Transverse colon (tissue), 4 donors: ENCODE data around the gene AIG1. TPM values are rescaled to one million over a fixed set of nuclear protein-coding genes. Genes with fewer than 3 reads are reported as not detected.

Experiments used
- DNase-seq: peaks from one replicate; pipeline ENCODE4 v3.0.0-alpha.2; 2019
- H3K27ac ChIP-seq, 4 donors: fragments of 200-600 bp; sonication (generic); 2 replicates each; pipeline ENCODE4 v1.5.1; 2016 to 2018; ENCODE audit warnings: inconsistent platforms in 4 of 4
- H3K27me3 ChIP-seq: fragments of 200-600 bp; sonication (generic); 2 replicates; pipeline ENCODE4 v1.5.1; 2017; ENCODE audit warnings: inconsistent platforms
- H3K36me3 ChIP-seq, 4 donors: fragments of 200-600 bp; sonication (generic); 2 replicates each; pipeline ENCODE4 v1.5.1; 2017 to 2019; ENCODE audit warnings: inconsistent platforms in 4 of 4
- H3K4me1 ChIP-seq, 4 donors: fragments of 200-600 bp; sonication (generic); 2 replicates each; pipeline ENCODE4 v1.5.1; 2017 to 2020; ENCODE audit warnings: inconsistent platforms in 4 of 4
- H3K4me3 ChIP-seq, 4 donors: fragments of 200-600 bp; sonication (generic); 1 replicate in 1 of 4; 2 replicates in 3 of 4; pipeline versions ENCODE4 v1.5.1 to v1.6.1; 2017 to 2019; ENCODE audit warnings: inconsistent platforms in 4 of 4
- H3K9me3 ChIP-seq, 2 donors: fragments of 200-600 bp; sonication (generic); 2 replicates each; pipeline ENCODE4 v1.5.1; 2017 to 2019; ENCODE audit warnings: inconsistent platforms in 2 of 2
- EP300 ChIP-seq: sonication (generic); formaldehyde crosslinking; IDR thresholded peaks from one replicate; pipeline ENCODE4 v1.6.1; 2017; ENCODE audit warnings: antibody characterized with exemption, low read depth
- POLR2A ChIP-seq: fragments of 450-650 bp; IDR thresholded peaks from one replicate; pipeline ENCODE4 v1.6.1; 2016; ENCODE audit warnings: antibody characterized with exemption, mild to moderate bottlenecking, moderate library complexity
- POLR2AphosphoS5 ChIP-seq, 3 donors: sonication (generic); formaldehyde crosslinking; IDR thresholded peaks; one replicate each; pipeline ENCODE4 v1.6.1; 2016; ENCODE audit warnings: antibody characterized with exemption in 3 of 3
- WGBS, 2 donors: methylation state at CpG; one replicate each; pipeline ENCODE4 v1.1.5; 2018; ENCODE audit warnings: low coverage in 1 of 2; 5-methylcytosine and 5-hydroxymethylcytosine counted together
- in situ Hi-C, 4 donors: fragments of 200-750 bp; cut with MboI; loops; one replicate each; pipeline versions ENCODE4 v1.15.0 to v1.15.1; 2017; ENCODE audit warnings: low sequenced_read_pairs in 3 of 4, low pct_ligation_motif_present in 1 of 4, low pct_unique_long_range_greater_than_20kb in 1 of 4
- intact Hi-C: fragments of 100-400 bp; cut with DNase I; formaldehyde crosslinking; loops from one replicate; pipeline ENCODE4 v1.15.1; 2023; ENCODE audit warnings: low total_unique reads
- total RNA-seq, 4 donors: library from RNA; depleted of rRNA; stranded (reverse); fragments of >200 nt; gene quantifications; one replicate each; pipeline ENCODE4 v1.1.0, GENCODE V29; 2016
- TF ChIP-seq, protein P1 (sequence below), 5 experiments: fragments of 200-600 bp in 3 of 5; fragments of 450-650 bp in 2 of 5; sonication (generic) in 3 of 5; IDR thresholded peaks; 1 replicate in 2 of 5; 2 replicates in 3 of 5; pipeline ENCODE4 v1.5.1; 2016 to 2017; ENCODE audit warnings: antibody characterized with exemption in 5 of 5, inconsistent platforms in 3 of 5, mild to moderate bottlenecking in 2 of 5, moderate library complexity in 1 of 5

The AIG1 gene
- total RNA-seq, 4 donors from 2014 or later: 16.5 to 38.2 (median 21.6) TPM

DNA sequence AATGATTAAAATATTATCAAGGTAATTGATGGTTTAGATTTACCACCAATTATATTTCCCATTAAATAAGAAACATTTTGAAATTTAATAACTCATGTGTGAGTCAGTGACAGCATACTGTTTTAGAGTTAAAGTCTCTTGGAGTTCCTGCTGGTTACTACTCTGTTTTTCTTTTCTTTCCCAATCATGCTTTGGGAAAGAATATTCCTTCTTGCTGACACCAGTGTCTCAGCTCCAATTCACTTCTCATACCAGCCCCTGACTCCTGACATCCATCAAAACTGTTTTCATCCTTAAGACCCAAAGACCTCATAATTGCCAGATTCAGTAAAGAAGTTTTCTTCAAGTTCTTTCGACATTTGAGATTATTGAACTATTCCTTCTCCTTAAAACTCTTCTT lies 50.3 kb downstream of the AIG1 start:
- no peaks in the 10 kb centered on the region for H3K27me3 ChIP-seq
- H3K27ac ChIP-seq: no peak overlapping the region
- 97 to 100% methylated on average over 1 of the region's 1 CpG for WGBS, 2 donors
- peaks cover 0 to 11% (median 7%) of the 10 kb centered on the region in 4 donors for H3K4me1 ChIP-seq
- no peaks in the 10 kb centered on the region for H3K36me3 ChIP-seq
- no peaks in the 10 kb centered on the region for H3K9me3 ChIP-seq
- TF ChIP-seq POLR2A: no peak
- TF ChIP-seq, protein P1, sequence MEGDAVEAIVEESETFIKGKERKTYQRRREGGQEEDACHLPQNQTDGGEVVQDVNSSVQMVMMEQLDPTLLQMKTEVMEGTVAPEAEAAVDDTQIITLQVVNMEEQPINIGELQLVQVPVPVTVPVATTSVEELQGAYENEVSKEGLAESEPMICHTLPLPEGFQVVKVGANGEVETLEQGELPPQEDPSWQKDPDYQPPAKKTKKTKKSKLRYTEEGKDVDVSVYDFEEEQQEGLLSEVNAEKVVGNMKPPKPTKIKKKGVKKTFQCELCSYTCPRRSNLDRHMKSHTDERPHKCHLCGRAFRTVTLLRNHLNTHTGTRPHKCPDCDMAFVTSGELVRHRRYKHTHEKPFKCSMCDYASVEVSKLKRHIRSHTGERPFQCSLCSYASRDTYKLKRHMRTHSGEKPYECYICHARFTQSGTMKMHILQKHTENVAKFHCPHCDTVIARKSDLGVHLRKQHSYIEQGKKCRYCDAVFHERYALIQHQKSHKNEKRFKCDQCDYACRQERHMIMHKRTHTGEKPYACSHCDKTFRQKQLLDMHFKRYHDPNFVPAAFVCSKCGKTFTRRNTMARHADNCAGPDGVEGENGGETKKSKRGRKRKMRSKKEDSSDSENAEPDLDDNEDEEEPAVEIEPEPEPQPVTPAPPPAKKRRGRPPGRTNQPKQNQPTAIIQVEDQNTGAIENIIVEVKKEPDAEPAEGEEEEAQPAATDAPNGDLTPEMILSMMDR (IDR thresholded peaks at IDR 0.05): no peak
- no peak for TF ChIP-seq EP300
- no peak for TF ChIP-seq POLR2AphosphoS5 (IDR thresholded peaks at IDR 0.05)
- intact Hi-C loops (no loop called here), in situ Hi-C loops (no loop called here)
- no peak overlapping the region for H3K4me3 ChIP-seq
- no peak for DNase-seq

GRCh38 chr6:143111443-143111842 lies 50.8 kb downstream of the AIG1 start:
- TF ChIP-seq POLR2A (no peak), POLR2AphosphoS5 (IDR thresholded peaks at IDR 0.05) (no peak)
- TF ChIP-seq, protein P1 (IDR thresholded peaks at IDR 0.05): no peak
- no peak for DNase-seq
- intact Hi-C loops: no loop called here

GRCh38 chr6:143112084-143112768 lies 51.5 kb downstream of the AIG1 start:
- no peak overlapping the region for H3K4me3 ChIP-seq
- DNase-seq: no peak
- no peaks in the 10 kb centered on the region for H3K36me3 ChIP-seq
- no peaks in the 10 kb centered on the region for H3K27me3 ChIP-seq
- no peak overlapping the region for H3K27ac ChIP-seq
- in situ Hi-C loops: no loop called here
- intact Hi-C loops: no loop called here
- H3K4me1 ChIP-seq: peaks cover 0 to 10% (median 7%) of the 10 kb centered on the region in 4 donors
- H3K9me3 ChIP-seq: no peaks in the 10 kb centered on the region
- WGBS, 2 donors: 82 to 89% methylated on average over 4 of the region's 4 CpGs
- TF ChIP-seq EP300 (no peak), POLR2A (no peak)

More at GRCh38 chr6:143111443-143111842, 50.8 kb downstream of the AIG1 start:
- no peaks in the 10 kb centered on the region for H3K9me3 ChIP-seq
- no peaks in the 10 kb centered on the region for H3K27me3 ChIP-seq
- WGBS, 2 donors: 80 to 85% methylated on average over 4 of the region's 4 CpGs
- no peaks in the 10 kb centered on the region for H3K36me3 ChIP-seq
- H3K4me3 ChIP-seq: no peak overlapping the region
- H3K4me1 ChIP-seq: peaks cover 0 to 11% (median 7%) of the 10 kb centered on the region in 4 donors
- no peak overlapping the region for H3K27ac ChIP-seq
- in situ Hi-C loops: no loop called here

GRCh38 chr6:143112837-143113236 lies 52.1 kb downstream of the AIG1 start:
- H3K4me3 ChIP-seq: no peak overlapping the region
- in situ Hi-C loops (no loop called here), intact Hi-C loops (no loop called here)
- TF ChIP-seq EP300: no peak
- TF ChIP-seq, protein P1 (IDR thresholded peaks at IDR 0.05): no peak
- no peak for TF ChIP-seq POLR2A
- TF ChIP-seq POLR2AphosphoS5 (IDR thresholded peaks at IDR 0.05): no peak
- WGBS, 2 donors: 85 to 95% methylated on average over 4 to 5 of the region's 5 CpGs
- no peaks in the 10 kb centered on the region for H3K36me3 ChIP-seq
- no peaks in the 10 kb centered on the region for H3K9me3 ChIP-seq
- no peak overlapping the region for H3K27ac ChIP-seq
- DNase-seq: no peak
- H3K4me1 ChIP-seq: peaks cover 0 to 9% (median 5%) of the 10 kb centered on the region in 4 donors
- no peaks in the 10 kb centered on the region for H3K27me3 ChIP-seq

- intact Hi-C loops (no loop called here), in situ Hi-C loops (no loop called here)
- Histone ChIP-seq H3K36me3 (no peaks in the 10 kb centered on the region), H3K4me1 (peaks cover 0 to 9% (median 5%) of the 10 kb centered on the region in 4 donors), H3K9me3 (no peaks in the 10 kb centered on the region), H3K27me3 (no peaks in the 10 kb centered on the region), H3K27ac (no peak overlapping the region), H3K4me3 (no peak overlapping the region)
- WGBS, 2 donors: 29 to 37% methylated on average over 1 to 3 of the region's 3 CpGs
- DNase-seq: no peak
- TF ChIP-seq, protein P1 (IDR thresholded peaks at IDR 0.05): no peak
- TF ChIP-seq POLR2A: no peak
- no peak for TF ChIP-seq EP300
- no peak for TF ChIP-seq POLR2AphosphoS5 (IDR thresholded peaks at IDR 0.05)
Observed at GRCh38 chr6:143115728-143116127, 55.0 kb downstream of the AIG1 start.
